Activated gamma-delta T cell (primary cell): ENCODE measurements around the gene NPB.

Source experiments
- DNase-seq: peaks from one replicate; lab custom pipeline; 2025; lab: John Stamatoyannopoulos, UW

Gene NPB

DNA sequence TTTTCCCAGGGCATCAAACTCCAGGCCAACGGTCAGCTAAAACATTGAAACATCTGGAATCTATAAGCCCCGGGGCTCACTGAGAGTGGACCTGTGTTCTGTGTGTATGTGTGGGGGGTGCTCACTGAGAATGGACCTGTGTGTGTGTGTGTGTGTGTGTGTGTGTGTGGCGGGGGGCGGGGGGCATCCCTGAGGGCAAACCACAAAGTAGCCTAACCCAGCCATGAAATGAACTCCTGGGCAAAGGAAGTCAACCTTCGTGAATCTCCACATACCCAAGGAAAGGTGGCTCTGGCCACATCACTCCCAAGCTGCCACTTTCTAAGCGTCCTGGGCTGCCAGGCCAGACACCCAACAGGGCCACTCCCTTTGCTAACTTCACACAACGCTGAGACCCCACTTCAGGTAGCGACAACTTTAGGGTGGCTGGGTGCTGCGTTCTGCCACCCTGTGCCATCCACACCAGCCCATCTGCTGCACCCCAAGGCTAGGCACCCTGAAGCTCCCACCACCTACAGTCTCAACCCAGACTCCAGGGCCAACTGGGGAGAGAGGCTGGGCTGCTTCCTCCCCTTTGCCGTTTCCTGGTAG lies 23.9 kb downstream of the NPB start:
- no peak for DNase-seq

DNA sequence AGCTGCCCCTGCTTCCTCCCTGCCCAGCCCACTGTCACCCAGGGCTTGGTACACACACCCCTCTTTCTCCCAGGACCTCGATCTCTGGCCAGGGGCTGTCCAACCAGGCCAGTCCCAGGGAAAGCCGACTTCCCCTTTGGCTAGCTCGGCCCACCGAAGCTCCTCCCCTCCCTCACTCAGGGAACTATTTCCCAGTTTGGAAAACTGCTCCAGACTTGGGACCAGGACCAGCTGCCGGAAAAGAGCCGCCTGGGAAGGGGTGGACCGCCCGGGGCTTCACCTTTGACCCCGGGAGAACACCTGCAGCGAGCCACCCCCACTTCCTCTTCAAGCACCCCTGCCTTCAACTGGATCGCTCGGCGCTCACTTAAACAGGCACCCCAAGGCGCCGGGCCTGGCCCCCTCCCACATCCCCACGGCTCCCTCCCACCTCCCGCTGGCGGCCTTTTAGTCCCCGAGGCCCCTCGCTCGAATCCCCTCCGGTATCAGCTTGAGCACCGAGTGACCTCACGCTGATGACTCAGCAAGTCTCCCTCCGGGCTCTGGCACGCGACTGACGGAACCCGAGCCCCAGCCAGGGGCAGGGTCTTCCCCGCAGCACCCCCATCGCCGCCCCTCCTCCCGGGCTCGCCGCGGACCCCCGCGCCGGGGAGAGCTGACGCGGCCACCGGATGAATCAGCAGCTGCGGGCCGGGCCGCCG lies 24.6 kb downstream of the NPB start:
- no peak for DNase-seq

DNA sequence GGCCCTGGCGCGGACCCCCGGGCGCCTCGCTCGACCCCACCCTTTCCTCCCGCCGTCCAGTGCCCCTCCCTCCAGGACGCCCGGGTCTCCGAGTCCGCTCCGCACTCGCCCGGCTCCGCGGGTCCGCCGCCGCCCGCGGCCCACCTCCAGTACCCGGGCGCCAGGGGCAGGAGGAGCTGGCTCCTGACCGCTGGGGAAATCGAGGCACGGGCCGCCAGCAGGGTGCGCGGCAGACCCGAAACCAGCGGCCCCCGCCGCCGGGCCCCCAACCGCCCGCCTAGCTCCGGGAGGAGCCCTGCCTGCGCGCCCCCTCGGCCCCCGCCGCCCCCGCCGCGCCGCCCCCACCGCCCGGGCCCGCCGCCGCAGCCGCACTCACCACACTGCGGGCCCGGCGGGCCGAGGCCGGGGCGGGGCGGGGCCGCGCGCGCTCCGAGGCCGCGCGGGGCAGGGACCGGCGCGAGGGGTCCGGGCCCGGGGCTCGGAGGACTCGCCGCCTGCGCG lies 25.2 kb downstream of the NPB start:
- no peak for DNase-seq

DNA sequence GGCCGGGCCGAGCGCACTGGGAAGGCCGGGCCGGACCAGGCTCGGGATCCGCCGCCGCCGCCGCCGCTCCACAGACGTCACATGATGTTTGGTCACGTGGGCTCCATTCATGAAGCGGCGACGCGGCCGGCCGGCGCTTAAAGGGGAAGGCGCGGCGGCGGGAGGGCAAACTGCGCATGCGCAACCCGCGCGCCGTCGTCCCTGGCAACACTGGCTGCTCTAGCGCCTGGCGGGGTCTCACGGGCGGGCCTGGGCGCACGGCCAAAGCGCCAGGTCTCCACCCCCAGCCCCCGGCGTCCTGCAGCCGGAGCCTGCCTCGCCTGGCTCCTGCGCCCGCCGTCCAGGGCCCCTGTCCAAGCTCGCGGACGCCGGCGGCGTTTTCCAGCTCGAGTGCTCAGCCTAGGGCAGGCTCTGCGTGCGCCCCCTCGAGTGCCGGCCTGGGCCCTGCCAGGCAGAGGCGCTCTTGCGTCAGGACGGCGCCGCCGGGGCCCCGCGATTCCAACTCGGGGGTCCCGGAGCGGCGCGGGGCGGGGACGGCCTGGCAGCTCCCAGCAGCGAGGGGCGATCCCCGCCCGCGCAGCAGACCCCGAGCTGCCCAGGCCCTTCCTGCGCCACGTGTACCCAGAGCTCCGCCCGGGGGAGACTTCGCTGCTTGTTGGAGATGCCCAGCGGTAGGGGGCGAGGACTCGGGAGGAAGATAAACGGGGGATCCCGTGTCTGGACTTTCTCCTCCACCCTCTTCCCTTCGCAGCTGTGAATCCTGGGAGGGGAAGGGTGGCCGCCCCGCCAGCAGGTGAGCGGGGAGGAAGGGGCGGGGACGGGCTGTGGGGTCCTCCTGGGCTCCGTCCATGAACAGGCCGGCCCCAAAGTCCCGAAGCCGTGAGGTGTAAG lies 25.9 kb downstream of the NPB start, which contains the start of gene MAFG:
MAFG (minus strand) TSS at position 83 of the 891 bp plus-strand sequence. CDS start 4,550 bp downstream, outside the sequence.
- peak; percentile 88 for DNase-seq

DNA sequence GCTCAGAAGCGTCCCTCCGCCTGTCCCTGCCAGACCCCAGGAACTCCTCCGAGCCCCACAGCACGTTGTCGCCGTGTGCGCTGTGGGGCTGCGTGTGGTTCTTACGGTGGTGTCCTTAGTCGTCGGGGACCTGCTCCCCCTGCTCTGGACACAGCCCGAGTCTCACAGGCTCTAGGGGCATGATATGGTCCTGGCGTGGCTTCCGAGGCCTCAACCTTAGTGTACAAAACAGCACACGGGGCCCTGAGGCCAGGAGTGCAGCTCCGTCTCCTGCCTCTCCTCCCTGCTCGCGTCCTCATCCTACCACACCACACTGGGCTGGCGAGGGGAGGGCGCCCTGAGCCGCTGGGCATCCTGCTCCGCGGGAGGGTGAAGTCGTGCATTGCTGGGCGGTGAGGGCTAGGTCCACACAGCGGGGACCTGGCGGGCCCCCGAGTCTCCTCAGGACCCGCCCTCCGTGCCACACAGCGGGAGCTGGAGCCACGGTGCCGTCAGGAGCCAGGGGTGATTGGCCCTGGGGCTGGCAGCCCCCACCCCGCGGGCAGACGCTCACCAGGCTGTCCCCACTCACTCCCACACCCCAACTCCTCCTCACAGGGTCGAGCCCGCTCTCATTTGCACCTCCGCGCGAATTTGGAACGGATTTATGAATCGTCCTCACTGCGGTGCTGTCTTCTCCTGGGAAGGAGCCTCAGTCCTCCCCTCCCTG lies 26.7 kb downstream of the NPB start:
- no peak for DNase-seq

DNA sequence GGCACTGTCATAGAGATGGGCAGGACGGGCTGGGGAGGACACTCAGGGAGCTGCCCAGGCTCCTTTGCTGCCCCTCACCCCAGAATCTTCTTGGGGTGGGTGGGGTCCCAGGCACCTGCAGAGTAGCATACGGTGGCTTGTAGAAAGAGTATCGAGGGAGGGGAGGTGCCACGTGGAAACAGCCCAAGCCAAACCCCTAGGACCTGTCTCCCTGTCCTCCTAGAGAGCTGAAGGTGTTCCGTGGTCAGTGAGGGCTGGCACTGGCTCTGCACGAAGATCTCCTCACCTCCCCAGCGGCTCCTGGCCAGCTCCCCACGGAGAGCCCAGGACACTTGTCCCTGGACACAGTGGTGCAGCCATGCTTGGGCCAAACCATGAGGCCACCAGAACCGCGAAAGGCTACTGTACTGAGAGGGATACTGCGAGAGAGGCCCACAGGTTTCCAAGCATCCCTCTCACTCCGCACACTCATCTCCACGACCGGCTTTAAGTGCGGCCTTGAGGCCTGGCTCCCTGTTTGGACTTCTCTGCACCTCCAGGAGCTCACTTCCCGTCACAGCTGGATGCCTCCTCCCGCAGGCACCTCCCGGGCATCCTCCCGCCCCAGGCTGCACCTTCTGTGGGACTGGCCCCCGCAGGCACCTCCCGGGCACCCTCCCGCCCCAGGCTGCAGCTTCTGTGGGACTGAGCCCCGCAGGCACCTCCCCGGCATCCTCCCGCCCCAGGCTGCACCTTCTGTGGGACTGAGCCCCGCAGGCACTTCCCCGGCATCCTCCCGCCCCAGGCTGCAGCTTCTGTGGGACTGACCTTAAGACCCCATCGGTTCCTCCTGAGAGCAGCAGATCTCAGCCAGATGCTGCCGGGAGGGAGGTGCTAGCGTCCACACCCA lies 27.5 kb downstream of the NPB start:
- DNase-seq = no peak

DNA sequence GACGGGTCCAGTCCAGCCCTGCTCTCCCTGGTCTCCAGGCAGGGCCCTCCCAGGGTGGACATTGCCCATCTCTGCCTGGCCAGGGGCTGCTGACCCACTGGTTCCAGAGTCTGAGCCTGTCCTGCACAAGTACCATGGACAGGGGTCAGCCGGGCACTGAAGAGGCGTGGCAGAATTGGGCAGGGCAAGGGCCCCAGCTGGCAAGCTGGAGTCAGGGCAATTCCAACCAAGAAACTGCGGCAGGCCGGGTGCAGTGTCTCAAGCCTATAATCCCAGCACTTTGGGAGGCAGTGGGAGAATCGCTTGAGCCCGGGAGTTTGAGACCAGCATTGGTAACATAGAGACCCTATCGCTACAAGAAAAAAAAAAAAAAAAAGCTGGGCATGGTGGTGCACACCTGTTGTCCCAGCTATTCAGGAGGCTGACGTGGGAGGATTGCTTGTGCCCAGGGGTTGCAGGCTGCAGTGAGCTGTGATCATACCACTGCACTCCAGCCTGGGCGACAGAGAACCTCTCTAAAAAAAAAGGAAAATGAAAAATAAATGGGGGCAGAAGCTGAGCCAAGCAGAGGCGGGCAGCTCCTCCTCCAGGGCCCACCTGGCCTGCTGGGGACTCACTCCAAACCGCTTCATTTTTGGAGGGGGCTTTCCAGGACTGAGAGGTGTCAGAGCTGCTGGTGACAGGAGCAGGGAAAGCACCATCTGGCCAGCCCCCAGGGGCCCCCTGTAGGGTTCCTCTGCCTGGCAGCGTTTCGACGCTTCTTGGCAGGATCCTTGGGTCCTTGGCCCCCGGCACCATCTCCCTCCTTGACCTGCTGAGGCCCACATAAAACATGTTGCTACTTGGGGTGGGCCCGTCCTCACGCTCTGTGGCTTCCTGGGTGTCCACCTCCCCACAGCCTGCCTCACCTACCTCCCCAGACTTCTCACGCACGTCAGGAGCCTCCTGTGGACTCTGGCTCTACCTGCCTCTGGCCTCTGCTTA lies 28.4 kb downstream of the NPB start:
- DNase-seq = no peak

DNA sequence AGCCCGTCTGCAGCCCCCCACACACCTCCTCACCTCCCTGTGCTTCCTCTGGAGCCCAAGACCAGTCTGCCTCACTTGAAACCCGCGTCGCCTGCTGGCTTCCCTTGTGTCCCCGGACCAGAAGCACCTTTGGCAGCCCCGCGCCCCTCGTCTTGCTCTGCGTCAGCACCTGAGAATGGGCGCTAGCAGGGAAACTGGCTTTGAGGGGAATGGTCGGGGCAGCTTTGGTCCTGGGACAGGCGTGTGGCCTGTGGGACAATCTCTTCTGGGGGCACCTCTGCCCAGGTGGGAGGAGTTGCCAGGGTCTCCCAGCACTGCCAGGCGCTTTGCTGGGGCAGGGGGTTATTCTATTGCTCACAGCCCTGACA lies 29.1 kb downstream of the NPB start:
- no peak for DNase-seq

DNA sequence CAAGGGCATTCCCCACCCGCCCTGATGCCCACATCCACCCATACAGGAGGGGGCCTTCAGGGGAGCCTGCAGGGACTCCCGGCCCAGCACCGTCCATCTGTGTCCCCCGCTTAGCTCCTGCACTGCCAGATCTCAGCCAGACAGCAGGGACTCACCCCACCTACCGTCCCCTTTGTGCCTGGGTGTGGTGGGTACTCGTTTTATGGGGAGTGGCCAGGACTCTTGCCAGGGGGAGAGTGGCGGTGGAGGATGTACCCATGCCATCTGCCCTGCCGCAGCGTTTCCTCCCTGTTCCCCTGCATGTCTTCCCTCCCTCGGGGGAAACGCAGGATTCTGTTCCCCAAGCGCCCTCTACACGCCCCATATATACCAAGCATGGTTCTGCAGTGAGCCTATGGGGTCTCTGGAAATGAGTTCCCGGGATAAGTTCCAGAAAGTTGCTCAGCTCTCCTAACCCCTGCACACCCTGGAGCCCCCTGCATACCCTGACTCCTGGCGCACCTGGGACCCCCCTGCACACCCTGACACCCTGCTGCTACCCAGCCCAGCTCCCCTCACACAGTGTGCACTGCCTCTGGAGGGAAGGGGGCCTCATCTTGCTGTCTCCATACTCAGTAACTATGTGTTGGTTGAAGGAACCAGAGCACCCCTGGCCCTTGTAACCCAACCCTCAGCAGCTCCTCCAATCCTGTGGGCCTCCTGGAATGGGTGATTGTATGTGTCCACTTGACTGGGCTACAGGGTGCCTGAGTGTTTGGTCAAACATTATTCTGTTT lies 29.7 kb downstream of the NPB start:
- no peak for DNase-seq

DNA sequence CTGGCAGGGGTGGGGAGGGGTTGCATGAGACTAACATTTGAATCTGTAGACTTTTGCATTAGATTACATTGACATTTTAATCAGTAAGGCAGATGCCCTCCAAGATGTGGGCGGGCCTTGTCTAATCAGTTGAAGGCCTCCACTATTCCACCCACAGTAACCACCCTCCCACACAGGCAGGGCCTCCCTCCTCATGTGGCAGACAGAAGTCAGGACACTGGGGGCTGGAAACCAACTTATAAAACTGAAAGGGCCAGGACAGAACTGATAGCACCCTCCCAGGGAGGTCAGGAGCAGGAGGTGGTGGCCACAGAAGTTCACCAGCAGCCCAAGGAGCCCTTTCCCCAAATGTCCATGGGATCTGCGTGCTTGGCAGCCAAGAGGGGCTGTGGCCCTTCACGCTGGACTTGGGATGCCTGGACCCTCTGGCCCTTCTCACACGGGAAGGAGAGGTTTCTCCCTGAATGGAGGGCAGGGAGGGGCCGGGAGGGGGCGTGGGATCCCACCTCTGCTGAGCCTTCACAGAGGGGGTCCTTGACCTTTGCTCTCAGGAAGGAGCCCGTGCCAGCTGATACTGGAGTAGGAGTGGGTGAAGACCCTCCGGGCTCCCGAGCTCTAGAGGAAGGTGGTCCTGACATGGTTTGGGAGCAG lies 30.4 kb downstream of the NPB start:
- DNase-seq = no peak

DNA sequence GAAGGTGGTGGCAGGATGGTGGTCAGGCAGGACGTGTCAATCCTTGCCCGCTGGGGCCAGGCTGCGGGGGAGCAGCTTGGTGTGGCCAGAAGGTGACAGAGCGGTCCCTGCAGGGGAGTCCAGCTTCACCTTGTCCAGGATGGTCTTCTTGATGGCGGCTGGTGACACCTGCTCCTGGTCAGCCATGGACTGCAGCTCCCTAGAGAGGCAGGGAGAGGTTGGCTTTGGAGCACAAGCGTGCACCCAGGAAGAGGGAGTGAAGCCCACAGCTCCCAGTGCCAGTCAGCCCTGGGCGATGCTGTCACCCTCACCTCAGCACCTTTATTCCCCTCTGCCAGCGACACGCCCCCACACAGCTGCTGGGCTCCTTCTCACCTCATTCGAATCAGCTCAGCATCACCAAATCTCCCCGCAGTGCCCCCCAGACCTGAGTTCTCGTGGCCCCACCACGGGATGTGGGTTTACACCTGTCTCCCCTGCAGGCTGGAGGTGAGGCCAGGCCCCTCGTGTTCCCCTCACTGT lies 31.2 kb downstream of the NPB start:
- DNase-seq = no peak

DNA sequence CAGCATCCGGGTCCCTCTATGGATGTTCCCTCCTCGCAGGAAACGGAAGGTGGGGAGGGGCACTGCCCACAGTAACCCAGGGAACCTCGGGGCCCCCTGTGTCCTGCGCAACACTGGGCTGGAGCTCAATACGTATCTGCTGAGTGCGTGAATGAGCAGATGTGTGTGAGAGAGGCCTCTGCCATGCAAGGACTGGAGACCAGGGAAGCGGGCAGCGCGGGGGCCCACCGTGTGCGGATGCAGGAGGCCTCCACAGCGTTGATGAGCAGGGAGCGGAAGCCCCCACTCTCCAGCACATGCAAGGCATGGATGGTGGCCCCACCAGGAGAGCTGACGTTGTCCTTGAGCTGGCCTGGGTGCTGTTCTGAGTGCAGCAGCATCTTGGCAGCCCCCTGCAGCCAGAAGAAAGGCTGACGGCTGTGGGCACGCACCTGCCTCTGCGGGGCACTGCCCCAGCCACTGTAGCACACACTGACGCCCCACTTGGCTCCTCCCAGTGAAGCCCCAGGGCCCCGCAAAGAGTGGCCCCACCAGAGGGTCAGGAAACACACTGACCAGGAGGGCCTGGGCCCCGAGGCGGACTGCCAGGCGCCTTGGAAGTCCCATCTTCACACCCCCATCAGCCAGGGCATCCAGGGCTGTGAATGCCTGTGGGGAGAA lies 32.2 kb downstream of the NPB start:
- DNase-seq = no peak

DNA sequence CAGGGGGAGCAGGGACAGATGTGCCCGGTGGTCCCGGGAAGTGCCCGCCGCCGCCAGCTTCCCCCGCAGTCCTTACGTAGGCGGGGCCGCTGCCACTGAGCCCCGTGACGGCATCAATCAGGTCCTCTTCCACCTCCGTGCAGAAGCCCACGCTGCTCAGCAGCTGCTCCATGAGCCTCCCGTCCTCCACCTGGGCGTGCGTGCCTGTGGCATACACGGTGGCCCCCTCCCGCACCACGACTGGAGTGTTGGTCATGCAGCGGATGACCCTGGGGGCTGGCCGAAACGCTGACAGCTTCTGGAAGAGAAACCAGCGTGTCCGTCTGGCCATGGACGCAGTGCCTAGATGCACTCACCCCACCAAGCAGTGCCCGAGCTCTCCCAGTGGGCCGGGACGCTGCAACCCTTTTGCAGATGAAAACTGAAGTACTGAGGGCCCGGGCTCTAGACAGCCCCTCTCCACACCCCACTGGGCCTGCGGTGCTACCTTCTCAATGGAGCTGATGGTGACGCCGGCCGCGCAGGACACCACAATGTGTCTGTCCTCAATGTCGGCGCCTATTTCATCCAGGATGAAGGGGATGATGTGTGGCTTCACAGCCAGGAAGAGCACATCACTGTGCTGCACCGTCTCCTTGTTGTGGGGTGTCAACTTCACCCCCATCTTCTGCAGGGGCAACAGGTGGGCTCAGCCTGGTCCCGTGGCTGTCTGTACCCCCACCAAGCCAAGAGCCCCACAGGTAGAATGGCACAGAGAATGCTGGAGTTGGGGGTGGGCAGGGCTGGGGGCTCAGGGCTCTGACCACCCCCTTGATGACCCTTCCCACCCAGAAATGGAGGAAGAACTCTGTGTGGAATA lies 33.0 kb downstream of the NPB start:
- no peak for DNase-seq

DNA sequence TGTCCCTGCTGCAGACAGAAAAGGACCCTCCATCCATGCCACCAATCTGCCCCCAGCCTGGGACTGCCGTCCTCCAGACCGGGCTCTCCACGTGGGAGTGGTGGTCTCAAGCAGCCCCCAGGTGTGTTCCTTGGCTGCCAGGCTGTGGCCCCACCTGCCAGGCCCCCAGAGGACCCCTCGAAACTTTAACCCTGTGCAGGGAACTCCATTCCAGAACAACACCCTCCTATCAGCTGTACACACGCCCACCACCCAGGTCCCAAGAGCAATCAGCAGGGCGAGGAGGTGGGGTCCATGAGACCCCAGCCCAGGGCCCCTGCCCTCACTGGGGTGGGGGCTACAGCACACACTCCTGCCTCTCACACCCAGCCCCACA lies 33.7 kb downstream of the NPB start:
- DNase-seq = no peak

DNA sequence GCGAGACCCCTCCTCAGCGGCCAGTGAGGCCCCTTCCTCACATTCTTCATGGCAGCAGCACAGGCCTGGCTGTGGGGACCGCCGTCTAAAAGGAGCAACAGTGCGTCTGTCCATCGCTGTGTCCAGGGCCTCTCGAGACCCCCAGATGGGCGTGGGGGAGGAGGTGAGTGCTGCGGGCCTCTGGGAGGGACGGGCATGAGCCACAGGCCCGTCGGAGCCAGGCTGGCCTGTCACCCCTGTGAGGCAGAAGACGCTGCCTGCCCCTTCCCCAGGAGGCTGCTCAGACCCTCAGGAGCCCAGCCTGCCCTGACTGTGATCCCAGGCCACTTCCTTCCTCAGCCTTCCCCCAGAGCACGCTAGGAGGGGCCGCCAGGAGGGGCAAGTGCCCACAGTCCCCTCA lies 37.2 kb downstream of the NPB start:
- DNase-seq = no peak

DNA sequence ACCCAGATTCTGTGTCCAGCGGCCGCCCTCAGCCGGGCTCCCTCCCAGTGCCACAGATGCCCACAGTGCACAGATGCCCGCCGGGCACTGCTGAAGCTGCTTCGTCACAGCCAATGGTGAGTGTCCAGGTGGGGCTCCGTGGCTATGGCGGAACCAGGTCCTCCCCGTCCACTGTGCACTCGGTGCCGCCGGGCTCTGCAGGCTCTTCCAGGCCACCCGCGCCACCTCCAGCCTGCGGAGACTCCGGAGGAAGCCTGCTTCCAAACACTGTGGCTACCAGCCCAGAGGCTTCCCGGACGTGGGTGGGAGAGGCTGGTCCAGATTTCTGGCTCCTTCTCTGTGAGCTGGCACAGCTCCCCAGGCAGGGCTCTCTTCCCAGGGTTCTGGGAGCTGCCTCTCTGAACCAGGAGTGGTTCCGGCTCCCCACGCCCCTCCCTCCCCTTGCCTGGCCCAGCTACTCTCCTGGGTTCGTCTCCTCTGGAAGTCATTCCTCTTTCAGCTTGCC lies 37.9 kb downstream of the NPB start:
- DNase-seq = no peak
